GM12872 (cell line): ENCODE results near the gene TMEM8B.

Experiments used
- TF ChIP-seq, protein P1 (sequence below): IDR thresholded peaks from 3 replicates; pipeline ENCODE4 v1.5.1; 2011; ENCODE audit warnings: low read depth, mild to moderate bottlenecking, low read length, moderate library complexity; ENCODE audit not compliant: insufficient read depth

Gene TMEM8B

DNA sequence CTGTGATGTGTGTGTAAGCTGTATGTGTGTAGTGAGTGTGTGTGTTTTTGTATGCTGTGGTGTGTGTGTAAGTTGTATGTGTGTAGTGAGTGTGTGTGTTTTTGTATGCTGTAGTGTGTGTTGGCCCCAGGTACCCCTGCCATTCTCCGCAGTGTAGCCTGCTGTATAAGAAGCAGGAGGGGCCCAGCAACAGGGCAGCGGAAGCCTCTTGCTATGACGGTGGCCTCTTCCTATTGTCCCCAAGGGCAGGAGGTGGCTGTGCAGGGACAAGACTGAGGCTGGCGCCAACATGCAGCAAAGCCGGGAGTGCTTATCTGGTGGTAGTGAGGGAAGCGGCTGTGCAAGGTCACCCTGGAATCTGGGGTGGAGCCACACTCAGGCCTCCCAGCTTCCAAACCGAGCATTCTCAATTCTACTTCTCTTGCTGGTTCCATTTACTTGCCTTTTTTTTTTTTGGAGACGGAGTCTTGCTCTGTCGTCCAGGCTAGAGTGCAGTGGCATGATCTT lies 85.3 kb downstream of the TMEM8B start:
- TF ChIP-seq, protein P1, sequence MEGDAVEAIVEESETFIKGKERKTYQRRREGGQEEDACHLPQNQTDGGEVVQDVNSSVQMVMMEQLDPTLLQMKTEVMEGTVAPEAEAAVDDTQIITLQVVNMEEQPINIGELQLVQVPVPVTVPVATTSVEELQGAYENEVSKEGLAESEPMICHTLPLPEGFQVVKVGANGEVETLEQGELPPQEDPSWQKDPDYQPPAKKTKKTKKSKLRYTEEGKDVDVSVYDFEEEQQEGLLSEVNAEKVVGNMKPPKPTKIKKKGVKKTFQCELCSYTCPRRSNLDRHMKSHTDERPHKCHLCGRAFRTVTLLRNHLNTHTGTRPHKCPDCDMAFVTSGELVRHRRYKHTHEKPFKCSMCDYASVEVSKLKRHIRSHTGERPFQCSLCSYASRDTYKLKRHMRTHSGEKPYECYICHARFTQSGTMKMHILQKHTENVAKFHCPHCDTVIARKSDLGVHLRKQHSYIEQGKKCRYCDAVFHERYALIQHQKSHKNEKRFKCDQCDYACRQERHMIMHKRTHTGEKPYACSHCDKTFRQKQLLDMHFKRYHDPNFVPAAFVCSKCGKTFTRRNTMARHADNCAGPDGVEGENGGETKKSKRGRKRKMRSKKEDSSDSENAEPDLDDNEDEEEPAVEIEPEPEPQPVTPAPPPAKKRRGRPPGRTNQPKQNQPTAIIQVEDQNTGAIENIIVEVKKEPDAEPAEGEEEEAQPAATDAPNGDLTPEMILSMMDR = no peak
